IgD-negative memory B cell (primary cell): ENCODE results near the gene VTI1A. TPM values are rescaled to one million over a fixed set of nuclear protein-coding genes. Genes with fewer than 3 reads are reported as not detected.
A peak's percentile ranks its signal among the peaks of the same experiment; 100 is the strongest.

Experiments
- H3K27ac Mint-ChIP-seq, 3 donors: one replicate each; pipeline ENCODE4 v1.8.0; 2020 to 2022; ENCODE audit warnings: mild to moderate bottlenecking in 3 of 3, mixed read lengths in 3 of 3, moderate library complexity in 1 of 3
- H3K27me3 Mint-ChIP-seq: one replicate; pipeline ENCODE4 v1.8.0; 2021; ENCODE audit warnings: mixed read lengths
- H3K36me3 Mint-ChIP-seq: one replicate; pipeline ENCODE4 v1.8.0; 2020; ENCODE audit warnings: mild to moderate bottlenecking, mixed read lengths
- H3K4me1 Mint-ChIP-seq, 3 donors: one replicate each; pipeline ENCODE4 v1.8.0; 2020 to 2022; ENCODE audit warnings: mixed read lengths in 3 of 3, mild to moderate bottlenecking in 1 of 3
- H3K4me3 Mint-ChIP-seq, 4 donors: one replicate each; pipeline ENCODE4 v1.8.0; 2020 to 2022; ENCODE audit warnings: mild to moderate bottlenecking in 4 of 4, mixed read lengths in 4 of 4, moderate library complexity in 3 of 4
- H3K9me3 Mint-ChIP-seq, 3 donors: one replicate each; pipeline ENCODE4 v1.8.0; 2020 to 2021; ENCODE audit warnings: mixed read lengths in 3 of 3, mild to moderate bottlenecking in 1 of 3
- polyA plus RNA-seq: library from polyadenylated mRNA; unstranded; fragments of 300-500 nt; fragmentation: Illumina TruSeq; gene quantifications from one replicate; pipeline ENCODE4 v1.2.3, GENCODE V29; 2021

VTI1A gene
- polyA plus RNA-seq, 1 donor from 2014 or later, result 32.0 TPM

- H3K4me3 Mint-ChIP-seq, result no peak overlapping the region
- H3K27ac Mint-ChIP-seq, result no peak overlapping the region
- no peaks in the 10 kb centered on the region for H3K9me3 Mint-ChIP-seq
- H3K27me3 Mint-ChIP-seq, result no peaks in the 10 kb centered on the region
- H3K36me3 Mint-ChIP-seq, result peaks cover 7% of the 10 kb centered on the region
- H3K4me1 Mint-ChIP-seq, result no peaks in the 10 kb centered on the region
Measured at GRCh38 chr10:112766636-112767035, 319.6 kb downstream of the VTI1A start.

- Mint-ChIP-seq H3K4me1 (peaks cover 0 to 1% (median 0%) of the 10 kb centered on the region in 3 donors), H3K36me3 (peaks cover 12% of the 10 kb centered on the region), H3K4me3 (no peak overlapping the region), H3K27me3 (no peaks in the 10 kb centered on the region), H3K27ac (no peak overlapping the region), H3K9me3 (no peaks in the 10 kb centered on the region)
Measured at GRCh38 chr10:112767156-112767555, 320.1 kb downstream of the VTI1A start.

- H3K9me3 Mint-ChIP-seq, result no peaks in the 10 kb centered on the region
Measured at GRCh38 chr10:112768121-112768520, 321.1 kb downstream of the VTI1A start.

GRCh38 chr10:112769081-112769480 lies 322.1 kb downstream of the VTI1A start:
- Mint-ChIP-seq H3K27ac (no peak overlapping the region), H3K4me1 (peaks cover 0 to 2% (median 0%) of the 10 kb centered on the region in 3 donors), H3K27me3 (no peaks in the 10 kb centered on the region), H3K9me3 (no peaks in the 10 kb centered on the region), H3K36me3 (peaks cover 17% of the 10 kb centered on the region), H3K4me3 (no peak overlapping the region)

More at GRCh38 chr10:112768121-112768520, 321.1 kb downstream of the VTI1A start:
- Mint-ChIP-seq H3K36me3 (peaks cover 15% of the 10 kb centered on the region), H3K4me3 (no peak overlapping the region), H3K27ac (no peak overlapping the region), H3K27me3 (no peaks in the 10 kb centered on the region), H3K4me1 (peaks cover 0 to 2% (median 0%) of the 10 kb centered on the region in 3 donors)

- Mint-ChIP-seq H3K4me3 (no peak overlapping the region), H3K36me3 (peaks cover 17% of the 10 kb centered on the region), H3K9me3 (no peaks in the 10 kb centered on the region), H3K4me1 (peaks cover 0 to 2% (median 0%) of the 10 kb centered on the region in 3 donors), H3K27me3 (no peaks in the 10 kb centered on the region), H3K27ac (no peak overlapping the region)
Measured at GRCh38 chr10:112769611-112770370, 322.8 kb downstream of the VTI1A start.

- Mint-ChIP-seq H3K4me1 (peaks cover 0 to 2% (median 0%) of the 10 kb centered on the region in 3 donors), H3K36me3 (peaks cover 17% of the 10 kb centered on the region), H3K4me3 (no peak overlapping the region), H3K9me3 (no peaks in the 10 kb centered on the region), H3K27me3 (no peaks in the 10 kb centered on the region), H3K27ac (no peak overlapping the region)
Measured at GRCh38 chr10:112771733-112772132, 324.7 kb downstream of the VTI1A start.

- no peaks in the 10 kb centered on the region for H3K9me3 Mint-ChIP-seq
- peaks cover 20% of the 10 kb centered on the region for H3K36me3 Mint-ChIP-seq
- H3K27me3 Mint-ChIP-seq, result no peaks in the 10 kb centered on the region
- peak overlapping the region in 1 of 3 donors; percentile 17 for H3K27ac Mint-ChIP-seq
- H3K4me3 Mint-ChIP-seq, result no peak overlapping the region
- peaks cover 0 to 2% (median 0%) of the 10 kb centered on the region in 3 donors for H3K4me1 Mint-ChIP-seq
Measured at GRCh38 chr10:112773783-112774182, 326.8 kb downstream of the VTI1A start.

- Mint-ChIP-seq H3K36me3 (peaks cover 20% of the 10 kb centered on the region), H3K27me3 (no peaks in the 10 kb centered on the region), H3K4me3 (no peak overlapping the region), H3K4me1 (peaks cover 0 to 2% (median 0%) of the 10 kb centered on the region in 3 donors), H3K27ac (no peak overlapping the region), H3K9me3 (no peaks in the 10 kb centered on the region)
Measured at GRCh38 chr10:112774210-112774609, 327.2 kb downstream of the VTI1A start.

GRCh38 chr10:112774798-112775197 lies 327.8 kb downstream of the VTI1A start:
- no peak overlapping the region for H3K4me3 Mint-ChIP-seq
- peaks cover 0 to 2% (median 0%) of the 10 kb centered on the region in 3 donors for H3K4me1 Mint-ChIP-seq
- no peaks in the 10 kb centered on the region for H3K27me3 Mint-ChIP-seq
- H3K9me3 Mint-ChIP-seq, result no peaks in the 10 kb centered on the region
- H3K36me3 Mint-ChIP-seq, result peaks cover 20% of the 10 kb centered on the region
- no peak overlapping the region for H3K27ac Mint-ChIP-seq

- H3K9me3 Mint-ChIP-seq, result no peaks in the 10 kb centered on the region
- no peaks in the 10 kb centered on the region for H3K27me3 Mint-ChIP-seq
- H3K27ac Mint-ChIP-seq, result no peak overlapping the region
- peaks cover 0 to 2% (median 0%) of the 10 kb centered on the region in 3 donors for H3K4me1 Mint-ChIP-seq
- no peak overlapping the region for H3K4me3 Mint-ChIP-seq
- H3K36me3 Mint-ChIP-seq, result peaks cover 20% of the 10 kb centered on the region
Measured at GRCh38 chr10:112775381-112775780, 328.4 kb downstream of the VTI1A start.

GRCh38 chr10:112775892-112776674 lies 329.1 kb downstream of the VTI1A start:
- peaks cover 18% of the 10 kb centered on the region for H3K36me3 Mint-ChIP-seq
- peaks cover 0 to 2% (median 0%) of the 10 kb centered on the region in 3 donors for H3K4me1 Mint-ChIP-seq
- H3K27ac Mint-ChIP-seq, result no peak overlapping the region
- H3K9me3 Mint-ChIP-seq, result no peaks in the 10 kb centered on the region
- no peak overlapping the region for H3K4me3 Mint-ChIP-seq
- no peaks in the 10 kb centered on the region for H3K27me3 Mint-ChIP-seq

- peaks cover 11% of the 10 kb centered on the region for H3K36me3 Mint-ChIP-seq
- H3K4me1 Mint-ChIP-seq, result no peaks in the 10 kb centered on the region
- H3K27me3 Mint-ChIP-seq, result no peaks in the 10 kb centered on the region
- H3K9me3 Mint-ChIP-seq, result peaks cover 0 to 2% (median 0%) of the 10 kb centered on the region in 3 donors
- H3K4me3 Mint-ChIP-seq, result no peak overlapping the region
- no peak overlapping the region for H3K27ac Mint-ChIP-seq
Measured at GRCh38 chr10:112778579-112778978, 331.6 kb downstream of the VTI1A start.

GRCh38 chr10:112779025-112779770 lies 332.2 kb downstream of the VTI1A start:
- Mint-ChIP-seq H3K4me1 (no peaks in the 10 kb centered on the region), H3K9me3 (peaks cover 0 to 2% (median 0%) of the 10 kb centered on the region in 3 donors), H3K27ac (no peak overlapping the region), H3K36me3 (peaks cover 9% of the 10 kb centered on the region), H3K4me3 (no peak overlapping the region), H3K27me3 (no peaks in the 10 kb centered on the region)

GRCh38 chr10:112782200-112782907 lies 335.3 kb downstream of the VTI1A start:
- no peak overlapping the region for H3K4me3 Mint-ChIP-seq

More at GRCh38 chr10:112782200-112782907, 335.3 kb downstream of the VTI1A start:
- Mint-ChIP-seq H3K27me3 (no peaks in the 10 kb centered on the region), H3K27ac (peak overlapping the region in 1 of 3 donors; percentile 8), H3K9me3 (peaks cover 0 to 4% (median 0%) of the 10 kb centered on the region in 3 donors), H3K36me3 (peaks cover 16% of the 10 kb centered on the region), H3K4me1 (no peaks in the 10 kb centered on the region)
